NCI-H82 (cell line): ENCODE data around the gene RIT1.

Source experiments
- DNase-seq: peaks from one replicate; lab custom pipeline; 2025; lab: John Stamatoyannopoulos, UW

Gene RIT1

GRCh38 chr1:155890251-155890650, 20.9 kb downstream of the RIT1 start:
- DNase-seq: no peak

GRCh38 chr1:155889566-155889965, 21.6 kb downstream of the RIT1 start:
- DNase-seq: no peak

- no peak for DNase-seq
These were observed 22.7 kb downstream of the RIT1 start for GRCh38 chr1:155888481-155888880.

GRCh38 chr1:155884982-155885381, 26.2 kb downstream of the RIT1 start:
- DNase-seq: no peak

GRCh38 chr1:155884031-155884960, 26.9 kb downstream of the RIT1 start:
- no peak for DNase-seq

- no peak for DNase-seq
These were observed 28.4 kb downstream of the RIT1 start for GRCh38 chr1:155882766-155883165.

DNA sequence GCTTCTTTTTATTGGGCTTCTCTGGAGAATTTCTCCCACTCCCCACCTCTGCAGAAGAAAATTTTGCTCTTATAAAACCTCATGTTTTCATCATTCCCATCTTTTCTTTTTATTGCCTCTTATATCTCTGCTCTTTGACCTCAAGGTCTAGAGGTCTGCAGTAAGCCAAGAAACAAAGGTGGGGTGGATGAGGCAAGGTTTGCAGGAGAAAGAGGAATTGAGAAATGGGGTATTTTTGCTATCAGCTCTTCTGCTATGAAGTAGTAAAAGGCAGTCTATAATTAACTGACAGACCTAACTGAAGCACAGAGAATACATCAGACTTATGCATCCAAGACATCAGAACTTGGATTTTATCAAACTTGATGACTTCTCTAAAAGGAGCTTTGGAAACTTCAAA, 28.9 kb downstream of the RIT1 start:
- DNase-seq: no peak

DNA sequence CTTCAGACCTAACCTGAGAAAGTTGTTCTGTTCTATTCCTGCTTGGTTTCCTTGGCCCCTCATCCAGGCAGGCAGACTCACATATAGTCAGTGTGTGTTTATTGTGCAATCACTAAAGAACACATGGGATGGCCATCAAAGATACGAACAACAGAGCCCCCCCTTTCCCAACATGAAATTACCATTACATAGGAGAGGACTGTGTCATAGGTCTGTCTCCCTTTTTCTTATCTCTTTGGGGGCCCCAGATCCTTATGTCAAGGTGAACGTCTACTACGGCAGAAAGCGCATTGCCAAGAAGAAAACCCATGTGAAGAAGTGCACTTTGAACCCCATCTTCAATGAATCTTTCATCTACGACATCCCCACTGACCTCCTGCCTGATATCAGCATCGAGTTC, 30.2 kb downstream of the RIT1 start:
- DNase-seq: no peak

DNA sequence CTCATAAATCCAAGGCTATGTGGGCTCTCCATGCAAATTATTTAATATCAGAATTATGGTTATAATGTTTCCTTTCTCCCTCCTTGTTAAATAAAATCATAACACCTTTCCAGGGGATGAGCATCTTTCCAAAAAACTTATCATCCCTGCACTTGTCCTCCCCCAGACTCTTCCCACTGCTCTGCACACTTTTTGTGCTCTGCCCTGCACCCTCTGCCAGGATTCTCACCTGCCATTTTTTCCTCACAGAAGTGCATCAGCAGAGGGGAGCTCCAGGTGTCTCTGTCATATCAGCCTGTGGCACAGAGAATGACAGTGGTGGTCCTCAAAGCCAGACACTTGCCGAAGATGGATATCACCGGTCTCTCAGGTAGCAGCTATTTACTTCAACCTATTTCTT, 30.9 kb downstream of the RIT1 start:
- DNase-seq: no peak

- no peak for DNase-seq
These were observed 33.2 kb downstream of the RIT1 start for GRCh38 chr1:155877945-155878344.

GRCh38 chr1:155873860-155874259, 37.3 kb downstream of the RIT1 start:
- peak; percentile 69 for DNase-seq

GRCh38 chr1:155872527-155872926, 38.6 kb downstream of the RIT1 start:
- no peak for DNase-seq

DNA sequence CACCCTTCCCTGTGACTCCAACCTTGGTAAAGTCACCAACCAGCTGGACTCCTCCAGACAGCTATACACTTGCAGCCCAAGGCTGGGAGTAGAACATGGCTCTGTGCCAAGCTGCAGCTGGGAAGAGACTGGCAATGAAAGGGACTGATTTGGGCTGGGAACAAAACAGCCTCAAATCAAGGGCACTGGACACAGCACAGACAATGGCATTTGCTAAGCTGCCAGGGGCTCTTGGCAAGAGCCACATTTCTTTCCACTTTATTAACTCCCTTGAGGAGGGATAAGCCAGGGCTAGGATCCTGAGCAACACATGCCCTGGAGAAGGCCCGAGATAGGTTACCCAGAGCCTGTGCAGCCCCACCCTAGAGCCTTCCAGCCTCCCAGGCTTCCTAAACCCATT, 39.8 kb downstream of the RIT1 start:
- peak; percentile 57 for DNase-seq

GRCh38 chr1:155867766-155868165, 43.4 kb downstream of the RIT1 start:
- DNase-seq: no peak

GRCh38 chr1:155864393-155864792, 46.8 kb downstream of the RIT1 start:
- DNase-seq: no peak

DNA sequence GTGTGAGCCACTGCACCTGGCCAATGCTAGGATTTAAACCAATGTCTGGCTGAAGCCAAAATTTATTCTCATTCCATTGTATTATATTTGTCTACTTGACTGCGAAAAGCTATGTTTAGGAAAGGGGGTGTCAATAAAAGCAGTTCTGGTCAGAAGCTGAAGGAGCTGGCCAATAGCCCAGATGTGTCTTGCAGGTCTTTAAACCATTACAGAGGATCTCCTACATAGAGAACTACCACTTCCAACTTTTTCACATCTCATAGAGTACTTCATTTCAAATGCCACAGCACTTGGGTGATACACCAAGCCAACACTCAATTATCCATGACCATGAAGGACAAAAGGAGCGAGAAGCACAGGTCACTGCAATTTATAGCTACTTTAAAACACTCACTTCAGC, 49.3 kb downstream of the RIT1 start:
- DNase-seq: no peak

DNA sequence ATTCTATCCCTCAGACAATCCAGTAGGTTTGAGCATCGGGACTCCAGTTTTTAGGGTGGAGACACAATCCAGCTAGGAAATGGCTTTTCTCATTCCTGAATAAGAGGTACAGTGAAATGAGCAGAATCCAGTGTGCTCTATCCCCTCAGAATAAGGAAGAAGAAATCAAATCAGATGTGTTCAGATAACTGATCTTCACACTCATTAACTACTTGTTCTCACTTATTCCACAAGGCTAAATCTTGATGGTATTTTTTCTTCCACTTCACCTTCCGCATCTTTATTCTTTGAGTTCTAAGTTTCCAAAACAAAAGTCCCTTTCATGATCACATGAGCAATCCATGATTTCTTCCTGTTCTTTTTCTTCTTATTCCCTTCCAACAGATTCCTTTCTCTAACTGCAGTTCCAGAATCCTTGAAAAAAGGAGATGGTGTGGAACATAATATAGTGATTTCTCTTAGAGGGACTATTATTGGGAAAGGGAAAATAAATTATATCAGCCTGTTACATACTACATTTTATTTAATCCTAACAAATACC, 50.1 kb downstream of the RIT1 start:
- no peak for DNase-seq

- DNase-seq: peak; percentile 88
These were observed 51.0 kb downstream of the RIT1 start for GRCh38 chr1:155859881-155860871.

- DNase-seq: peak; percentile 100
These were observed 51.8 kb downstream of the RIT1 start, which contains the start of gene SYT11 for GRCh38 chr1:155859234-155859829. SYT11 (plus strand) TSS chr1:155859567; CDS start chr1:155859762, 195 bp downstream.

- DNase-seq: no peak
These were observed 52.3 kb downstream of the RIT1 start for GRCh38 chr1:155858800-155859233.

DNA sequence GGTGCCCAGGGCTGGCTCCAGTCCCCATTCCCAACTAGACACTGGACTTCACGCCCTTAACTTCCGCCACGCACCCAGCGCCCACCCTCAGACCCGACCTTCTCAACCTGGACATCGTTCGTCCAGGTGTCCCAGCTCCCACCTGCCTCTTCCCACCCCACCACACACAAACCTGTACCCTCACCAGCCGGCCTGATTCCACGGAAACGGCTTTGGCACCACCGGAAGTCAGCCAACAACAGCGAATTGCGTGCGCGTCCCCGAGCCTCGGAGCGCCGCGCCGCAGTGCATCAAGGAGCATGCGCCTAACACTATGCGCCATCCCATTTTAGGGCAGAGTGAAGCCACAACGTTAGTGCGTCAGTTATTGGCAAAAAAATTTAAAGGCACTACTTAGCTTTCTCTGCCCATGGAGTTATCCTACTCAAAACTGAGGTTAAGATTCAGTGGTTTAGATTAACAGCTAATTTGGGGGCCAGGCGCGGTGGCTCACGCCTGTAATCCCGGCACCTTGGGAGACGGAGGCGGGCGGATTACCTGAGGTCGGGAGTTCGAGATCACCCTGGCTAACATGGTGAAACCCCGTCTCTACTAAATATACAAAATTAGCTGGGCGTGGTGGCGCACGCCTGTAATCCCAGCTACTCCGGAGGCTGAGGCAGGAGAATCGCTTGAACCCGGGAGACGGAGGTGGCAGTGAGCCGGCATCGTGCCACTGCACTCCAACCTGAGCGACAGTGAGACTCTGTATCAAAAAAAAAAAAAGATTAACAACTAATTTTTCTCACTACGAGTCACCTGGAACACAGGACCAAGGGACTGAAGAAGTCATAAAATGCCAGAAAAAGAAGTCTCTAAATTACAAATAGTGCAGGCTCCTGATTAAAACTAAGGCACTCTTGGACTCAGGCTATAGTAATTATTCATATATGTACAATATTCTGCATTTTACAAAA, 53.9 kb downstream of the RIT1 start, which contains the start of gene GON4L:
Gene GON4L, minus strand, starts transcription at position 240 of the 956 bp plus-strand sequence. CDS start 3,434 bp downstream, outside the sequence.
- DNase-seq: peak; percentile 99
